HepG2 (cell line): ENCODE data around the gene ABHD10. TPM values are rescaled to one million over a fixed set of nuclear protein-coding genes. Genes with fewer than 3 reads are reported as not detected.

Source experiments
- EHMT2 ChIP-seq: fragments of 200-600 bp; sonication (generic); IDR thresholded peaks from 2 replicates; pipeline ENCODE4 v1.7.0; 2017; ENCODE audit warnings: antibody characterized with exemption, low read depth, low read length, borderline replicate concordance
- FOXO4 ChIP-seq: sonication (generic); formaldehyde crosslinking; conservative IDR thresholded peaks from 2 replicates; pipeline ENCODE4 v1.8.1; 2023; ENCODE audit warnings: missing genetic modification reagents
- HDAC1 ChIP-seq: sonication (generic); formaldehyde crosslinking; IDR thresholded peaks from 2 replicates; pipeline ENCODE4 v1.5.1; 2020; ENCODE audit warnings: mild to moderate bottlenecking, missing genetic modification reagents
- JUND ChIP-seq: sonication (generic); formaldehyde crosslinking; IDR thresholded peaks from 2 replicates; pipeline ENCODE4 v1.8.0; 2022; ENCODE audit warnings: mild to moderate bottlenecking, missing genetic modification reagents
- NFKBIZ ChIP-seq: IDR thresholded peaks from 2 replicates; pipeline ENCODE4 v1.6.1; 2018; ENCODE audit warnings: missing genetic modification reagents, missing compliant biosample characterization
- PHF8 ChIP-seq: sonication (generic); formaldehyde crosslinking; IDR thresholded peaks from 2 replicates; pipeline ENCODE4 v1.5.0; 2020; ENCODE audit warnings: missing genetic modification reagents
- RNF2 ChIP-seq: fragments of 450-650 bp; conservative IDR thresholded peaks from 2 replicates; pipeline ENCODE4 v1.6.1; 2016; ENCODE audit warnings: low read depth
- THYN1 ChIP-seq: sonication (generic); formaldehyde crosslinking; IDR thresholded peaks from 2 replicates; pipeline ENCODE4 v1.8.1; 2023; ENCODE audit warnings: low read depth, mild to moderate bottlenecking, moderate library complexity, missing genetic modification reagents, borderline replicate concordance
- ZEB1 ChIP-seq: IDR thresholded peaks from 2 replicates; pipeline ENCODE4 v1.6.1; 2012; ENCODE audit warnings: mild to moderate bottlenecking, low read depth, inconsistent platforms; ENCODE audit not compliant: insufficient replicate concordance
- ZGPAT ChIP-seq: IDR thresholded peaks from 2 replicates; pipeline ENCODE4 v1.6.1; 2016; ENCODE audit warnings: mild to moderate bottlenecking
- ZNF142 ChIP-seq: sonication (generic); formaldehyde crosslinking; IDR thresholded peaks from 2 replicates; pipeline ENCODE4 v1.4.0; 2020; ENCODE audit warnings: missing genetic modification reagents
- ZNF232 ChIP-seq: sonication (generic); formaldehyde crosslinking; IDR thresholded peaks from 2 replicates; pipeline ENCODE4 v1.4.0; 2020; ENCODE audit warnings: missing genetic modification reagents, borderline replicate concordance
- ZNF354B ChIP-seq: sonication (generic); formaldehyde crosslinking; IDR thresholded peaks from 2 replicates; pipeline ENCODE4 v1.8.0; 2022; ENCODE audit warnings: mild to moderate bottlenecking, missing genetic modification reagents
- ZNF547 ChIP-seq: sonication (generic); formaldehyde crosslinking; IDR thresholded peaks from 2 replicates; pipeline ENCODE4 v1.5.1; 2020; ENCODE audit warnings: mild to moderate bottlenecking, missing genetic modification reagents
- ZNF563 ChIP-seq: sonication (generic); formaldehyde crosslinking; IDR thresholded peaks from 2 replicates; pipeline ENCODE4 v1.8.0; 2022; ENCODE audit warnings: mild to moderate bottlenecking, moderate library complexity, missing genetic modification reagents
- ZNF709 ChIP-seq: sonication (generic); formaldehyde crosslinking; IDR thresholded peaks from 2 replicates; pipeline ENCODE4 v1.5.0; 2020; ENCODE audit warnings: mild to moderate bottlenecking, missing genetic modification reagents
- ZNF800 ChIP-seq: sonication (generic); formaldehyde crosslinking; IDR thresholded peaks from 2 replicates; pipeline ENCODE4 v1.4.0; 2020; ENCODE audit warnings: missing genetic modification reagents
- polyA plus RNA-seq, 8 experiments: library from polyadenylated mRNA; depleted of rRNA in 3 of 8; stranded (reverse) in 7 of 8; unstranded in 1 of 8; fragments of >200 nt; fragmentation: Illumina TruSeq in 4 of 8; extraction: Trizol in 4 of 8; gene quantifications; 2 replicates each; pipeline versions ENCODE4 v1.2.1 to v1.2.3, GENCODE V29; 2011 to 2016; ENCODE audit warnings: low read depth in 4 of 8, missing spikeins in 1 of 8, mixed read lengths in 1 of 8; ENCODE audit not compliant: insufficient read depth in 1 of 8
- total RNA-seq, 5 experiments: library from RNA; depleted of rRNA; stranded (reverse); fragments of >200 nt; fragmentation: Illumina TruSeq; extraction: Trizol; gene quantifications; 2 replicates each; pipeline ENCODE4 v1.2.3, GENCODE V29; 2016; ENCODE audit warnings: low read depth in 1 of 5

The ABHD10 gene
- total and polyA plus RNA-seq, 2 of the 13 experiments (the other 11 are each of a cell fraction or from before 2014, with no cell fraction given), result 22.8 to 50.2 TPM

- TF ChIP-seq EHMT2 (no peak), ZEB1 (no peak), ZNF709 (CRISPR knock-in tag) (no peak), ZNF547 (CRISPR knock-in tag) (0 out of 2 replicates have a peak, but pooled peaks have one; percentile 47), HDAC1 (no peak), NFKBIZ (CRISPR knock-in tag) (no peak), ZNF354B (CRISPR knock-in tag) (no peak), THYN1 (CRISPR knock-in tag) (no peak), ZNF563 (CRISPR knock-in tag) (no peak), PHF8 (CRISPR knock-in tag) (no peak), RNF2 (no peak), ZNF232 (no peak), ZGPAT (CRISPR knock-in tag) (no peak), JUND (CRISPR knock-in tag) (no peak), ZNF800 (CRISPR knock-in tag) (no peak), ZNF142 (CRISPR knock-in tag) (no peak), FOXO4 (CRISPR knock-in tag) (no peak)
Measured at GRCh38 chr3:111998636-111999483, 20.0 kb downstream of the ABHD10 start, which contains the start of gene TAGLN3 (continued).
